ENCODE measurements around the gene CRLF2.

GRCh38 chrX:1261285-1261684 lies 48.8 kb upstream of the CRLF2 start:
- TF ChIP-seq CTCF (IDR thresholded peaks at IDR 0.05; ENCODE audit: low read length) (no peak), EZH2 (IDR thresholded peaks at IDR 0.05; ENCODE audit: borderline replicate concordance, low read length) (no peak)

Data from OCI-LY1 (cell line).